NT2/D1 (cell line): ENCODE results near the gene GSE1.

Source experiments
- SUZ12 ChIP-seq: IDR thresholded peaks from 2 replicates; pipeline ENCODE4 v1.6.1; 2011; ENCODE audit not compliant: insufficient read length, insufficient read depth; ENCODE audit errors: extremely low read depth
- YY1 ChIP-seq: IDR thresholded peaks from 2 replicates; pipeline ENCODE4 v1.6.1; 2011; ENCODE audit not compliant: insufficient read length, insufficient read depth
- ZNF274 ChIP-seq: IDR thresholded peaks from 2 replicates; pipeline ENCODE4 v1.6.1; 2011; ENCODE audit warnings: mild to moderate bottlenecking, low read depth, low read length

DNA sequence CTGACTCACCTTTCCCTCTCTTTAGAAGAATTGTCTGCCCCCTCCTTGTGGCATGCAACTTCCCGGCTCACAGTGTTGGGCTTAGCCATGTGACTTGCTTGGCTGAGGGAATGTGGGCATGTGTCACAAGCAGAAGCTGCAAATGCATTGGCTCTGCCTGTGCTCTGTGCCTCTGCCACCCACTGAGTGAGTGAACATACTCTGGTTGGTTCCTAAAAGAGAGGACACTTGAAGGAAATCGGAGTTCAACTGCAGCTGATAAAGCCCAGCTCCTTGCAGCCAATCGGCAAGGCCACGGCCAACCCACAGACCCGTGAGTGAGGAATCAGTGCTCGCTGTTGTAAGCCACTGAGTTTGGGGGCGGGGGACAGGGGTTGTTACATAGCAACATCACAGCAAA, 86.5 kb downstream of the GSE1 start:
- TF ChIP-seq ZNF274 (no peak), SUZ12 (no peak), YY1 (no peak)
